ENCODE data around the gene SNURF.
"Not testable (repeated sequence)": the region's sequence is repeated elsewhere in the genome, so short reads cannot be mapped to it uniquely, and the experiment has no call there.

The SNURF gene

GRCh38 chr15:24971772-24972171, 17.0 kb downstream of the SNURF start:
- DNase-seq: no peak

GRCh38 chr15:24972707-24973106, 17.9 kb downstream of the SNURF start:
- DNase-seq: not testable (repeated sequence)

GRCh38 chr15:24976932-24977331, 22.1 kb downstream of the SNURF start:
- no peak for DNase-seq

GRCh38 chr15:24977686-24978085, 22.9 kb downstream of the SNURF start:
- no peak for DNase-seq

- no peak for DNase-seq
These were observed 30.4 kb downstream of the SNURF start for GRCh38 chr15:24985224-24985623.

- no peak for DNase-seq
These were observed 31.9 kb downstream of the SNURF start for GRCh38 chr15:24986653-24987052.
